IMR-90 (cell line): ENCODE measurements around the gene SCAF1. TPM values are rescaled to one million over a fixed set of nuclear protein-coding genes. Genes with fewer than 3 reads are reported as not detected.

ENCODE experiments used
- ATAC-seq: fragments of 200-7000 bp; cut with Tn5 transposase; 2 replicates; pipeline ENCODE4 v1.9.1; 2020; ENCODE audit warnings: low read depth, mild to moderate bottlenecking, moderate library complexity
- BruUV-seq: library from RNA; stranded (reverse); fragments of 400-500 nt; replicated peaks from 2 replicates; lab custom pipeline; 2021; lab: Mats Ljungman, UMichigan
- CTCF ChIA-PET: fragments of 300-600 bp; formaldehyde crosslinking; extraction: SDS; loops from one replicate; lab custom pipeline; 2021; ENCODE audit warnings: antibody characterized with exemption; lab: Yijun Ruan, JAX
- POLR2A ChIA-PET: fragments of 300-600 bp; sonication (Branson Sonifier 250); formaldehyde crosslinking; loops from one replicate; lab custom pipeline; 2022; ENCODE audit warnings: antibody characterized with exemption; ENCODE audit not compliant: unreplicated experiment; lab: Charles Lee
- DNase-seq: peaks from one replicate; pipeline ENCODE4 v3.0.0; 2013
- H2AFZ ChIP-seq: replicated peaks from 2 replicates; pipeline ENCODE3; 2013; ENCODE audit warnings: low read length, mild to moderate bottlenecking; ENCODE audit not compliant: poor library complexity
- H2AK5ac ChIP-seq: 2 replicates; pipeline ENCODE4 v1.6.1; 2013; ENCODE audit warnings: low read depth, low read length, inconsistent platforms
- H2AK9ac ChIP-seq: replicated peaks from 2 replicates; pipeline ENCODE3; 2013; ENCODE audit warnings: mild to moderate bottlenecking, low read depth, low read length, moderate library complexity; ENCODE audit not compliant: poor library complexity
- H2BK120ac ChIP-seq: 2 replicates; pipeline ENCODE4 v1.6.1; 2013; ENCODE audit warnings: low read depth, low read length, inconsistent platforms
- H2BK15ac ChIP-seq: 3 replicates; pipeline ENCODE4 v1.6.1; 2013; ENCODE audit warnings: low read depth, low read length, inconsistent platforms
- H2BK20ac ChIP-seq: 2 replicates; pipeline ENCODE4 v1.6.1; 2013; ENCODE audit warnings: low read depth, mild to moderate bottlenecking, inconsistent platforms, low read length, moderate library complexity
- H2BK5ac ChIP-seq: 2 replicates; pipeline ENCODE4 v1.6.1; 2013; ENCODE audit warnings: mild to moderate bottlenecking, low read depth, low read length, inconsistent platforms; ENCODE audit not compliant: poor library complexity, severe bottlenecking
- H3K14ac ChIP-seq: replicated peaks from 2 replicates; pipeline ENCODE4 v1.6.1; 2013; ENCODE audit warnings: low read depth, low read length, inconsistent platforms
- H3K18ac ChIP-seq: 2 replicates; pipeline ENCODE4 v1.6.1; 2013; ENCODE audit warnings: low read depth, low read length, control low read depth
- H3K23ac ChIP-seq: 2 replicates; pipeline ENCODE4 v1.6.1; 2013; ENCODE audit warnings: low read depth, low read length, inconsistent platforms
- H3K27ac ChIP-seq: 2 replicates; pipeline ENCODE4 v1.5.1; 2013; ENCODE audit warnings: mild to moderate bottlenecking, control low read depth, low read length; ENCODE audit not compliant: insufficient read depth
- H3K27me3 ChIP-seq: 2 replicates; pipeline ENCODE4 v1.6.1; 2013; ENCODE audit warnings: low read length; ENCODE audit not compliant: control insufficient read depth, insufficient read depth
- H3K36me3 ChIP-seq: 2 replicates; pipeline ENCODE4 v1.6.1; 2013; ENCODE audit warnings: low read length, mixed read lengths; ENCODE audit not compliant: control insufficient read depth, insufficient read depth
- H3K4ac ChIP-seq: 2 replicates; pipeline ENCODE4 v1.6.1; 2013; ENCODE audit warnings: low read depth, low read length, inconsistent platforms
- H3K4me1 ChIP-seq: 2 replicates; pipeline ENCODE4 v1.6.1; 2013; ENCODE audit warnings: low read length, mixed read lengths; ENCODE audit not compliant: control insufficient read depth, insufficient read depth
- H3K4me2 ChIP-seq: 2 replicates; pipeline ENCODE4 v1.6.1; 2013; ENCODE audit warnings: low read depth, mild to moderate bottlenecking, control low read depth, low read length, moderate library complexity
- H3K4me3 ChIP-seq: 2 replicates; pipeline ENCODE4 v1.5.1; 2013; ENCODE audit warnings: low read depth, mild to moderate bottlenecking, control low read depth, low read length, moderate library complexity; ENCODE audit not compliant: insufficient read depth
- H3K56ac ChIP-seq: 2 replicates; pipeline ENCODE4 v1.6.1; 2013; ENCODE audit warnings: low read length, inconsistent platforms; ENCODE audit not compliant: insufficient read depth; ENCODE audit errors: extremely low read depth
- H3K79me1 ChIP-seq, 2 experiments: 2 replicates each; pipeline ENCODE4 v1.6.1; 2013; ENCODE audit warnings: low read length in 2 of 2, inconsistent platforms in 1 of 2, low read depth in 1 of 2
- H3K9ac ChIP-seq: 2 replicates; pipeline ENCODE4 v1.6.1; 2013; ENCODE audit warnings: low read depth, low read length, control low read depth
- H3K9me1 ChIP-seq: 2 replicates; pipeline ENCODE4 v1.6.1; 2013; ENCODE audit warnings: low read length, inconsistent platforms; ENCODE audit not compliant: insufficient read depth
- H3K9me3 ChIP-seq: 2 replicates; pipeline ENCODE4 v1.6.1; 2013; ENCODE audit warnings: low read length; ENCODE audit not compliant: control insufficient read depth, insufficient read depth
- H4K20me1 ChIP-seq: 2 replicates; pipeline ENCODE4 v1.6.1; 2013; ENCODE audit warnings: low read length, inconsistent platforms; ENCODE audit not compliant: insufficient read depth
- H4K5ac ChIP-seq: 2 replicates; pipeline ENCODE4 v1.6.1; 2013; ENCODE audit warnings: mild to moderate bottlenecking, low read depth, low read length, control low read depth
- H4K8ac ChIP-seq, 2 experiments: 2 replicates each; pipeline ENCODE4 v1.6.1; 2013; ENCODE audit warnings: low read depth in 2 of 2, low read length in 2 of 2, control low read depth in 1 of 2, inconsistent platforms in 1 of 2
- H4K91ac ChIP-seq: 2 replicates; pipeline ENCODE4 v1.6.1; 2013; ENCODE audit warnings: low read depth, low read length, inconsistent platforms; ENCODE audit not compliant: insufficient read depth
- FOS ChIP-seq: fragments of 150-350 bp; IDR thresholded peaks from 2 replicates; pipeline ENCODE4 v1.6.1; 2016; ENCODE audit warnings: low read depth, low read length
- POLR2A ChIP-seq: IDR thresholded peaks from 2 replicates; pipeline ENCODE4 v1.6.1; 2012; ENCODE audit warnings: mild to moderate bottlenecking, low read depth, low read length
- SMC3 ChIP-seq: fragments of 150-350 bp; IDR thresholded peaks from 2 replicates; pipeline ENCODE4 v1.6.1; 2016; ENCODE audit warnings: low read depth, mild to moderate bottlenecking, antibody characterized with exemption, low read length, moderate library complexity
- WGBS, 2 experiments: methylation state at CpG; one replicate each; pipeline versions ENCODE4 v1.1.5 to v1.1.7; 2013; ENCODE audit warnings: missing lambda C conversion rate in 2 of 2; ENCODE audit not compliant: insufficient read length in 1 of 2; ENCODE audit errors: extremely low coverage in 2 of 2; 5-methylcytosine and 5-hydroxymethylcytosine counted together
- dilution Hi-C: fragments of 300-500 bp; cut with HindIII; formaldehyde crosslinking; loops from one replicate; pipeline ENCODE4 v1.14.3; 2018; ENCODE audit warnings: low sequenced_read_pairs; ENCODE audit not compliant: unreplicated experiment
- in situ Hi-C: fragments of 300-500 bp; cut with MboI; formaldehyde crosslinking; loops from 3 replicates; pipeline ENCODE4 v1.14.3; 2019; ENCODE audit warnings: low sequenced_read_pairs, inconsistent platforms, mixed read lengths
- intact Hi-C: fragments of 100-400 bp; cut with micrococcal nuclease; formaldehyde crosslinking; loops from 2 replicates; pipeline ENCODE4 v1.10.0; 2022
- polyA plus RNA-seq, 3 experiments: library from polyadenylated mRNA; depleted of rRNA; stranded (reverse); fragments of >200 nt; gene quantifications; 2 replicates each; pipeline ENCODE4 v1.2.3, GENCODE V29; 2012; ENCODE audit warnings: low replicate concordance in 1 of 3
- total RNA-seq: library from RNA; depleted of rRNA; stranded (reverse); fragments of >200 nt; gene quantifications from 2 replicates; pipeline ENCODE4 v1.2.3, GENCODE V29; 2012
- TF ChIP-seq, protein P1 (sequence below): conservative IDR thresholded peaks from 2 replicates; pipeline ENCODE4 v1.5.1; 2012; ENCODE audit warnings: mild to moderate bottlenecking, low read depth, low read length, improper control_type of control experiment

Gene SCAF1
- total and polyA plus RNA-seq, 2 of the 4 experiments (the other 2 are of a cell fraction), result 2.2 to 14.8 TPM

DNA sequence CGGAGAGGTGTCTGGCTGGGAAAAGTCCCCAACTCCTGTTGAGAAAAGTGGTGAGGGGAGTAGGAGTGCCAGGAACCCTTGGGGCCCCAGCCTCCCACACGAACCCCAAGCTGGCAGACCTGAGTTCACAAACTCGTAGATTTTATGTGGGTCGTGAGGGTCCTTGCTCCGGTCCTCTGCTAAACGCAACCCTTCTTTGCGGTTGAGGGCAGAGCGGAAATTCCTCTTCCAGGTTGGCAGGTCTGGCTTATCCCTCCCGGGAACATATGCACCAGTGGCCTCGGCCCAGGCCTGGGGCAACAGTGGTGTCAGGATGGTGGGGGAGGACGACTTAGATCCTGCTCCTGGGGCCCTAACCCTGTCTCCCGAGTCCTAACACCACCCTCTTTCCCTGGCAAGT, 21.2 kb downstream of the SCAF1 start:
- H2AFZ ChIP-seq, result no peak overlapping the region
- dilution Hi-C loops, result no loop called here
- no peak overlapping the region for H2AK9ac ChIP-seq
- TF ChIP-seq, protein P1, sequence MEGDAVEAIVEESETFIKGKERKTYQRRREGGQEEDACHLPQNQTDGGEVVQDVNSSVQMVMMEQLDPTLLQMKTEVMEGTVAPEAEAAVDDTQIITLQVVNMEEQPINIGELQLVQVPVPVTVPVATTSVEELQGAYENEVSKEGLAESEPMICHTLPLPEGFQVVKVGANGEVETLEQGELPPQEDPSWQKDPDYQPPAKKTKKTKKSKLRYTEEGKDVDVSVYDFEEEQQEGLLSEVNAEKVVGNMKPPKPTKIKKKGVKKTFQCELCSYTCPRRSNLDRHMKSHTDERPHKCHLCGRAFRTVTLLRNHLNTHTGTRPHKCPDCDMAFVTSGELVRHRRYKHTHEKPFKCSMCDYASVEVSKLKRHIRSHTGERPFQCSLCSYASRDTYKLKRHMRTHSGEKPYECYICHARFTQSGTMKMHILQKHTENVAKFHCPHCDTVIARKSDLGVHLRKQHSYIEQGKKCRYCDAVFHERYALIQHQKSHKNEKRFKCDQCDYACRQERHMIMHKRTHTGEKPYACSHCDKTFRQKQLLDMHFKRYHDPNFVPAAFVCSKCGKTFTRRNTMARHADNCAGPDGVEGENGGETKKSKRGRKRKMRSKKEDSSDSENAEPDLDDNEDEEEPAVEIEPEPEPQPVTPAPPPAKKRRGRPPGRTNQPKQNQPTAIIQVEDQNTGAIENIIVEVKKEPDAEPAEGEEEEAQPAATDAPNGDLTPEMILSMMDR, result no peak
- TF ChIP-seq SMC3, result no peak
- no peak for TF ChIP-seq POLR2A
- TF ChIP-seq FOS, result no peak
- intact Hi-C loops, result no loop called here
- H3K4ac ChIP-seq, result no peak overlapping the region
- H3K9me1 ChIP-seq, result peaks cover 3% of the 10 kb centered on the region; the same call in 1 of the 2 replicates
- H3K27me3 ChIP-seq, result no peaks in the 10 kb centered on the region
- H4K91ac ChIP-seq, result no peak overlapping the region
- H2BK20ac ChIP-seq, result no peak overlapping the region
- no TSS peak for BruUV-seq
- DNase-seq (no peak), ATAC-seq (no peak)
- no peak overlapping the region for H2BK5ac ChIP-seq
- peaks cover 9% of the 10 kb centered on the region for H3K4me1 ChIP-seq
- H3K9me3 ChIP-seq, result no peaks in the 10 kb centered on the region
- in situ Hi-C loops, result loop anchor here (10.0 kb wide), 1 partner anchor 168 kb away; the partner anchor contains the start of gene RPS11
- ChIA-PET CTCF (no interaction called here), POLR2A (no interaction called here)
- no peak overlapping the region for H3K18ac ChIP-seq
- H3K79me1 ChIP-seq, result peaks cover 12 to 62% of the 10 kb centered on the region in 2 experiments; a peak in 3 of 4 replicates
- H2BK15ac ChIP-seq, result no peak overlapping the region
- 96% methylated on average over 7 of the region's 12 CpGs; no CpG with 5 or more reads in 1 of the 2 experiments for WGBS, 2 experiments
- no peak overlapping the region for H3K4me2 ChIP-seq
- H3K4me3 ChIP-seq, result no peak overlapping the region
- H3K36me3 ChIP-seq, result peaks cover 42% of the 10 kb centered on the region
- no peak overlapping the region for H4K5ac ChIP-seq
- no peak overlapping the region for H4K8ac ChIP-seq
- H3K27ac ChIP-seq, result no peak overlapping the region
- H3K56ac ChIP-seq, result no peak overlapping the region
- no peak overlapping the region for H3K23ac ChIP-seq
- H3K14ac ChIP-seq, result no peak overlapping the region
- H3K9ac ChIP-seq, result no peak overlapping the region
- no peak overlapping the region for H2BK120ac ChIP-seq
- peaks cover 19% of the 10 kb centered on the region for H4K20me1 ChIP-seq
- H2AK5ac ChIP-seq, result no peak overlapping the region
